Activated naive CD8-positive, alpha-beta T cell treated with anti-CD3 and anti-CD28 coated beads, Interleukin-2, amount 50 U/mL, for 16 hours (primary cell): Measurements from ENCODE around the gene MT1M.

Experiments used
- DNase-seq: peaks from one replicate; pipeline ENCODE4 v3.0.0-alpha.2; 2020; ENCODE audit warnings: low read depth, low spot score

Gene MT1M

DNA sequence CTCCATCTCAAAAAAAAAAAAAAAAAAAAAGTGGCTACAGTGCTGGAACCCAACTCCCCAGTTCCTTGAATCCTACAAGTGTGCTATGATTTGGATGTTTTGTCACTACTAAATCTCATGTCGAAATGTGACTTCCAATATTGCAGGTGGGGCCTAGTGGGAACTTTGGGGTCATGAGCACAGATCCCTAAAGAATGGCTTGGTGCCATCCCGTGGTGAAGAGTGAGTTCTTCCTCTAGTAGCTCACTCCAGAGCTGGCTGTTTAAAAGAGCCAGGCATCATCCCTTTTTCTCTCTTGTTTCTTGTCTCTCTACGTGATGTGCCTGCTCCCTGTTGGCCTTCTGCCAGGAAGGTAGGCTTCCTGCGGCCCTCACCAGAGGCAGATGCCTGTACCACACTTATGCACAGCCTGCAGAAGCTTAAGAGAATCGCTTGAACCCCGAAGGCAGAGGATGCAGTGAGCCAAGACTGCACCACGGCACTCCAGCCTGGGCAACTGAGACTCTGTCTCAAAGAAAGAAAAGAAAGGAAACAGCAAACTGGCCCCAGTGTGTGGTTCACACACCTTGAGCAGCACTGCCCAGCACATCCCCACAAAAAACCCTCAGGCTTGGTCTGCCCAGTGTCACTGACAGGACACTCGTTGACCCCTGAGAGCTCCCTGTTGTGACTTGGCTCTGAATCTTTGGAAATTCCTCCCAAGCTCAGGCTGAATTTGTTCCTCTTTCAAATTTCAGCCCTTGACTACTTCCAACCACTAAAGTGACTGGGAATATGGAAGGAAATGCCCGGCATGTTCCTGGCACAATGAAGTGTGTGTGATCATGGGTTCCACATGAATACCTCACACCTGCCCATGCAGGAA is 3.7 kb upstream of the MT1M start:
- DNase-seq = no peak

DNA sequence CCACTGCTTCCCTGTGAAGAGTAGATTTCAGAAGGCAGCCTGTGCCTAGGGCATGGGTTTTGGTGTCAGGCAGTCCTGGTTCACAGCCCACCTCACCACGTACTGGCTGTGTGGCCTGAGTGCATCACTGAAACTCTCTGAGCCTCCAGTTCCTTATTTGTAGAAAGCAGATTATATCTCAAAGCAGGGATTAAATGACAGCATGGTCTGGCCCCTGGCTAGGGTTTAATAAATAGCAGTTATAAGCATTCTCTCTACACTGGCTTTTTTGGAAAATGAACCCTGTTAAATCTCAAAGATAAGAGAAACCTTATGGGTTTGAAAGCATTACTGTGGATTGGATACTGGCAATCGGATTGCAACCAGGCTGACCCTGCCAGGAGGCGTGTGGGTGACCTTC is 2.9 kb upstream of the MT1M start:
- no peak for DNase-seq

DNA sequence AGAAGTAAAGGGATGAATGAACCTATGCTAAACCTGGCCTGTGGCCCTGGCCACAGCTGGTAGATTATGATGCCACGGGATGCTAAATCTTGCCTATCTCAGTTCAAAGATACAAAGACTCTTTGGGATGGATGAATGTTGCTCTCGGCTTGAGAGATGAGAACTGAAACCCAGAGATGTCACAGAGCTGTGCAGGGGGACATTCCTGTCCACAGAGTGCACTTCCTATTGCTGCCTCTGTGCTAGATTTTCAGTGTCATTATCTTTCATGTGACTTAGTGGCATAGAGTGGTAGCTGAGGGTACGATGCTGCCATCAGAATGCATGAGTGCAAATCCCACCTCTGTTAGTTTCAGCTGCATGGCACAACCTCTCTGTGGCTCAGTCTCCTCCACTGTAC is 2.3 kb upstream of the MT1M start:
- DNase-seq = no peak

DNA sequence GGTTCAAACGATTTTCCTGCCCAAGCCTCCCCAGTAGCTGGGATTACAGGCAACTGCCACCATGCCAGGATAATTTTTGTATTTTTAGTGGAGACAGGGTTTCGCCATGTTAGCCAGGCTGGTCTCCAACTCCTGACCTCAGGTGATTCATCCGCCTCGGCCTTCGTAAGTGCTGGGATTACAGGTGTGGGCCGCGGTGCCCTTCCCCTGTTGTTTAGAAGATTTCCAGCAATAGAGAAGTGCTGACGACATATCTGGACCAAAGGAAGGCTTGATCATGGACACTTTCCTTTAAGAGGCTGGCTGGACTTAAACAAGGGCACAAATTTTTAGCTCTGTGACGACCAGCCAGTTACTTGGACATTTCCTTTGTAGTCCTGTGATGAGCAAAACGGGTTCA is 1.3 kb upstream of the MT1M start:
- no peak for DNase-seq

DNA sequence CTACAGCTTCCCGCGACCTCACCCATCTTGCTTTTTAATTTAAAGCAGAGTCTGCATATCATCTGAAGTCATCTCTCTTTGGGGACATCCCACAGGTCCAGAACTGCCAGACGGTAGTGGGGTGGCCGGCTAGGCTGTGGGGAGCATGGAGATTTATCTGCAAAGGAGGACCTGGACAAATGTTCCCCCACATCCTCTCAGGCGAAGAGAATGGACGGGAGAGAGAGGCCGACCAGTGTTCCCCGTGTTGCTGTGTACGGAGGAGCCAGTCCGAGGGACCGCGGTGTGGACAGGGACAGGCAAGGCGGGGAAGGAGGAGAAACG is 665 bp upstream of the MT1M start:
- no peak for DNase-seq

DNA sequence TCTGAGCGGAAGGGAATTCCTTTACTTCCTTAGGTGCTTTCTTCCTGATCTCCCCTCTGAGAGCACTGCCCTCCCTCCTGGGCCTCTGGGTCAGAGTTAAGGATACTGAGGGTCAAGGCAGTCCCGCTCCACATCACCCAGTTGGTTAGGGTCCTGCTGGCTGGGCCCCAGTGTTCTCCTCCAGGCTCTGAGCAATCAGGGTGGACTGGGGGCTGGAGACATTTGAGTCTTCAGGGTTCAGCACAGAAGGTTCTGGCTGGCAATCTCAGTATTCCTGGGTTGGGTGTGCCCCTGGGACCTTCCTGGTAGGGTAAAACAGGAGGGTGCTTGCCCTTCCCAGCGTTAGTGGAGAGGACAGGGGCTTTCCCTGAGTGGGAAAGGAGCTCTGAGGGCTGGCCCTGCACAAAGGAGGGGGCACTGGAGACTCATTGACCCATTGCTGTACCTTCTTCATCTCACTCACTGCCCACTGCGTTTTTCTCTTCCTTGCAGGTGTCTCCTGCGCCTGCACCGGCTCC is 448 bp downstream of the MT1M start:
- no peak for DNase-seq

DNA sequence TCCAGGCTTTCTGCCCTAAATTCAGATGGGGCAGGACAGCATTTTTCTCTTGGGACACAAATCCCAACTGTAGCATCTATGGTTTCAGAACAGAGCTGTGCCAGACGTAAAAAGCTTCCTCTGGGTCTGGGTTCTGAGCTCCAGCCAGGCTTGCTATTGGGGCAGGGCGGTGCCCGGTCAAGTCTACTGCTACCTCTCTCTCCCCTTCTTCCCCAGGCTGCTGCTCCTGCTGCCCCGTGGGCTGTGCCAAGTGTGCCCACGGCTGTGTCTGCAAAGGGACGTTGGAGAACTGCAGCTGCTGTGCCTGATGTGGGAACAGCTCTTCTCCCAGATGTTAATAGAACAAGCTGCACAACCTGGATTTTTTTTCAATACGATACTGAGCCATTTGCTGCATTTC is 1.1 kb downstream of the MT1M start:
- DNase-seq = no peak

DNA sequence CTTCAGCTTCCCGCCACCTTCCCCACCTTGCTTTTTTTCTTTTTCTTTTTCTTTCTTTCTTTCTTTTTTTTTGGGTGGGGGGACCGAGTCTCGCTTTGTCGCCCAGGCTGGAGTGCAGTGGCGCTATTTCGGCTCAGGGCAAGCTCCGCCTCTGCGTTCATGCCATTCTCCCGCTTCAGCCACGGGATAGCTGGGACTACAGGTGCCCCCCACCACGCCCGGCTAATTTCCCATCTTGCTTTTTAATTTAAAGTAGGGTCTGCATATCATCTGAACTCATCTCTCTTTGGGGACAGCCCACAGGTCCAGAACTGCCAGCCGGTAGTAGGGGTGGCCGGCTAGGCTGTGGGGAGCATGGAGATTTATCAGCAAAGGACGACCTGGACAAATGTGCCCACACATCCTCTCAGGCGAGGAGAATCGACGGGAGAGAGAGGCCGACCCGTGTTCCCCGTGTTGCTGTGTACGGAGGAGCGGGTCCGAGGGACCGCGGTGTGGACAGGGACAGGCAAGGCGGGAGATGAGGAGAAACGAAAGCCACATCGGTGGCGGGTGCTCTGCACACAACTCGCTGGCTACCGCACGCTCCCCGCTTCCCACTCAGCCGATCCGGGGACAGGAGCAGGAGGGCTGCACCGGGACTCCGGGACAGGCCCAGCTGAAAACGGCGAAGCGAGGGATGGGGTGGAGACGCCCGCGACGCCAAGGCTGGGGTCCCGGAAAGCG is 2.4 kb downstream of the MT1M start:
- DNase-seq = no peak

DNA sequence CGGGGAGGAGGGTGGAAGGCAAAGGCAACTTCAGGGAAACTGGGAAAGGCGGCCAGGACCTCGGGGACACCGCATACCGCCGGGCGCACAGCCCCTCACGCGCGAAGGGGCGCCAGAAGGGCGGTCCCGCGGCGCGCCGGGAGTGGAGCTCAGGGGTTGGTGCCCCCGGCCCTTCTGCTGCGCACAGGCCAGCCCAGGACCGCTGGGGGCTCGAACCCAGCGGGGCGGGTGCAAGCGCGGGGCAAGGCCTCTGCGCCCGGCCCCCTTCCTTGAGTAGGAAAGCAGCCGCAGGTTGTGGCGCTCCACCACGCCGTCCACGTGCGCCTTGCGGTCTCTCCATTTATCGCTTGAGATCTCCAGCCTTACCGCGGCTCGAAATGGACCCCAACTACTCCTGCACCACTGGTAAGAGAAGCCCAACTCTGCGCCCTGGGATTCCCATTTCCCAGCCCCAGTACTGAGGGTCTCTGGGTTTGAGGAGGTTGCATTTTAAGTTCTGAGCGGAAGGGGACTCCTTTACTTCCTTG is 3.0 kb downstream of the MT1M start:
- DNase-seq = no peak

DNA sequence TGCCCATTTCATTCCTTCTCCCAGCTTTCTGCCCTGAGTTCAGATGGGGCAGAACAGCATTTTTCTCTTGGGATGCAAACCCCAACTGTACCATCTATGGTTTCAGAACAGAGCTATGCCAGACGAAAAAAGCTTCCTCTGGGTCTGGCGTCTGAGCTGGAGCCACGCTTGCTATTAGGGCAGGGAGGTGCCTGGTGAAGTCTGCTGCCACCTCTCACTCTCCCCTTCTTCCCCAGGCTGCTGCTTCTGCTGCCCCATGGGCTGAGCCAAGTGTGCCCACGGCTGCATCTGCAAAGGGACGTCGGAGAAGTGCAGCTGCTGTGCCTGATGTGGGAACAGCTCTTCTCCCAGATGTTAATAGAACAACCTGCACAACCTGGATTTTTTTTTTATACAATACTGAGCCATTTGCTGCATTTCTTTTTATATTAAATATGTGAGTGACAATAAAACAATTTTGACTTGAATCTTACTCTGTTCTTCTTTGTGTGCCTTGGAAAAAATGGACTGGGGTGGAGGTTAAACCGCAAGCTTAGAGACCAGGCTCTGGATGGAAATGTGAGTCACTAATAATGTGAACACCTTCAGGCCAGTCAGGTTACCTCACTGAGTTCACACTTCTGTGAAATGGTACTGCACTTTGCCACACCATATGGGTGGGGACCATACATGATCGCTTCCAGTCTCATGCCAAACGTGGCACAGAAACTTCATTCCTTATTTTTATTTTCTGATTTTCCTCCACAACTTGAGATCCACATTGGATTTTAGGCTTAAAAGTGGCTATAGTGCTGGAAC is 4.4 kb downstream of the MT1M start:
- no peak for DNase-seq

DNA sequence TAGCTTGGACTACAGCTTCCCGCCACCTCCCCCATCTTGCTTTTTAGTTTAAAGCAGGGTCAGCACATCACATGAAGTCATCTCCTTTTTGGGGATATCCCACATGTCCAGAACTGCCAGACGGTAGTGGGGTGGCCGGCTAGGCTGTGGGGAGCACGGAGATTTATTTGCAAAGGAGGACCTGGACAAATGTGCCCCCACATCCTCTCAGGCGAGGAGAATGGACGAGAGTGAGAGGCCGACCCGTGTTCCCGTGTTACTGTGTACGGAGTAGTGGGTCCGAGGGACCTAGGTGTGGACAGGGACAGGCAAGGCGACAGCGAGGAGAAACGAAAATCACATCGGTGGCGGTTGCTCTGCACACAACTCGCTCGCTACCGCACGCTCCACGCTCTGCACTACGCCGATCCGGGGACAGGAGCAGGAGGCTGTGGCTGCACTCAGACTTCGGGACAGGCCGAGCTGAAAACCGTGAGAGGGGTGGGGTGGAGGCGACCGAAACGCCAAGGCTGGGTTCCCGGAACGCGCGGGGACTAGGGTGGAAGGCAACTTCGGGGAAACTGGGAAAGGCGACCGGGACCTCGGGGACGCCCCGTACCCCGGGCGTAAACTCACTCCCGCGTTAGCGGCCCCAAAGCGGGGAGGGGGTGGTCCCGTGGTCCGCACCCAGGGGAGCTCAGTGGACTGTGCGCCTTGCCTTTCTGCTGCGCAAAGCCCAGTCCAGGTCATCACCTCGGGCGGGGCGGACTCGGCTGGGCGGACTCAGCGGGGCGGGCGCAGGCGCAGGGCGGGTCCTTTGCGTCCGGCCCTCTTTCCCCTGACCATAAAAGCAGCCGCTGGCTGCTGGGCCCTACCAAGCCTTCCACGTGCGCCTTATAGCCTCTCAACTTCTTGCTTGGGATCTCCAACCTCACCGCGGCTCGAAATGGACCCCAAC is 5.6 kb downstream of the MT1M start, which contains the start of gene MT1A:
MT1A (plus strand) TSS at position 853 of the 937 bp plus-strand sequence; CDS start at position 926, 73 bp downstream.
- DNase-seq = no peak

DNA sequence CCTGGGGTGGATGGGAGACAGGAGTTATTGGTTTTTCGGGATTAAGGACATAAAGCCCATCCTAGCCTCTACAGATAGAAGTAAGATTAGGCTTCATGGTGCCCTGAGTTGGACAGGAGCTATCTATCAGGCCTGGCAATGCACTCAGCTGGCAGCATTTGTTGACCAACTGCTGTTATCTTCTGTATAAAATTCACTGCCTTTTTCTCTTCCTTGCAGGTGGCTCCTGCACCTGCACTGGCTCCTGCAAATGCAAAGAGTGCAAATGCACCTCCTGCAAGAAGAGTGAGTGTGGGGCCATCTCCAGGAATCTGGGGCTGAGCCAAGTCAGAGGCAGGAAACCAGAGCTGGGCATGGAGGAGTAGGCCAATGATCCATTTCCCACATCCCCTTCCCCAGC is 6.6 kb downstream of the MT1M start:
- no peak for DNase-seq

DNA sequence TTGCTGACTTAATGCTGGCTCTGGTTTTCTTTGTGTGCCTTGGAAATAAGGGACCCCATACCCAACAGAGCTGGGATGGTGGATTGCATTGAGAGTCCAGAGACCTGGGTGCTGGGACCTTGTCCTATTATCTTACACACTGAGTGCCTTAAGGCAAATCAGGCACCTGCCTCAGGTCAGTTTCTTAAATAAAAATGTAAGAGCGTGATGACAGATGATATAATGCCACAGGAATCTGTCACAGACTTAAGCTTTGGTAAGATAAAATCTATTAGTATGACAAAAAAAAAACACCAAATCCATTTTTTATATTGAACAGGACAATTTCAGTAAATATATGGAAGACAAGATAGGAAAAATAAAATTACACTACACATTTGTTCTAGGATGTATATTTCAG is 7.6 kb downstream of the MT1M start:
- DNase-seq = no peak

DNA sequence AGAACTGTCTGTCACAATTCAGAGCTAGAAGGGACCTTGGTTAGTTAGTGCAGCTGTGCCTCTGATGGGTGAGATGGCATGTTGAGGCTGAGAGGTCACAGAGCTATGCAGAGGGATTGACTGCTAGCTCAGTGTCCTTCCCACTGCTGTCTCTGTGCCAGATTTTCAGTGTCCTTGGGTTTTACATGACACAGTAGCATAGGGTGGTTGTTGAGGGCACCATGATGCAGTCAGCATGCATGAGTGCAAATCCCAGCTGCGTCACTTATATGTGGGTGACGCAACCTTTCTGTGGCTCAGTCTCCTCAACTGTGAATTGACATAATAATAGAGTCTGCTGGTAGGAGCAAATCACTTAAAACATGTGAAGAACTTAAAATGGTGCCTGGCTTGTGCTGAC is 8.7 kb downstream of the MT1M start:
- DNase-seq = no peak

DNA sequence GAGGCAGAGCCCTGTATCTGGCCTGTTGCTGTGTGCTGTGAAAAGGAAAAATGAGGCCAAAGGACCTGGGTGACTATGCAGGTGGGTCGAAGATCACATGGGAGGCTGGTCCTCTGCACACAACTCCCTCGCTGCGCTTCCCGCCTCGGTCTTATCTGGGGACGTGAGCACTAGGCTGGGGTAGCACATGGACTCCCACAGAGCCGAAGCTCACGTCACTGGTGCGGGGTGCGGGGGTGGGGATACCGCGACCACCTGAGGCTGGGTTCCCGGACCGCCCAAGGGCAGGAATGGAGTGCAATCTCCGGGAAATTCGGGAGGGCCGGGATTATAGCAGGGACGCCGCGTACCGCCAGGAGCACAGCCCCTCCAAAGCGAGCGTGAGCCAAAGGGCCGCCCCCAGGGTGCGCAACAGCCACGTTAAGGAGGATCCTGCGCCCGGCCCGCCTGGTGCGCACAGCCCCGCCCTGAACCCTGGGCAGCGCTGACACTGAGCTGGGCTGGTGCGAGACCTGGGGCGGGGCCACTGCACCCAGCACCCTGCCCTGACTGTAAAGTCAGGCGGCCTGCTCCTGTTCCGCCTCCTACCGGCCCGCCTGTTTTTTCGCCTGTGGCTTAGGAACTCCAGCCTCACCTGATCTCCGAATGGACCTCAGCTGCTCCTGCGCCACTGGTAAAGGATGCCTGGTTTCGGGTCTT is 10.8 kb downstream of the MT1M start:
- DNase-seq = peak; percentile 53

DNA sequence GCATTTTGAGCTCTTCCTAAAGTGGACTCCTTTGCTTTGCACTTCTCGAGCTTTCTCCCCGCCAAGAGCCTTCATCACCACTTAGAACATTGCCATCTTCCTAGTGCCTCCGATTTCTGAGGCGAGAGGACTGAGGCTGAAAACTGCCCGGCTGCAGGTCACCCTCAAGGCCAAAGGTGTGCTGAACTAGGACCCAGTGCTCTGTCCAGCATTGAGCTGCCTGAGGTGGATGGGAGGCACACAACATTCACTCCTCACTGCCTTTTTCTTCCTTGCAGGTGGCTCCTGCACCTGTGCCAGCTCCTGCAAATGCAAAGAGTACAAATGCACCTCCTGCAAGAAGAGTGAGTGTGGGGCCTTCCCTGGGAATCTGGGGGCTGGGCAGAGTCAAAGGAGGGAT is 11.4 kb downstream of the MT1M start:
- DNase-seq = no peak

DNA sequence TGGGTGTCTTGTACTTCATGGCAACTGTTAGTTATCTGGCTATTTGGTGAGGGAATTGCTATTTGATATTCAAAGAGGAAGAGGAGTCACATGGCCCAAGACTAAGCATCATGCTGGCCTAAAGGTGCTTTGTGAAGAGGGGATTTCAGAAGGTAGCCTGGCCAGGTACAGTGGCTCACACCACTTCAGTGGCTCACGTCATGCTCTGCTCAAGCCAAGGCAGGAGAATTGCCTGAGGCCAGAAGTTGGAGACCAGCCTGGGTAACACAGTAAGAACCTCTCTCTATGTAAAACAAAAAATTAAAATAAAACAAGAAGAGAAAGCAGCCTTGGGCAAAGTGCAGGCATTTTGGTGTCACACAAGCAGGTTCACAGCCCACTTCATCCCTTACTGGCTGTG is 12.9 kb downstream of the MT1M start:
- DNase-seq = no peak

DNA sequence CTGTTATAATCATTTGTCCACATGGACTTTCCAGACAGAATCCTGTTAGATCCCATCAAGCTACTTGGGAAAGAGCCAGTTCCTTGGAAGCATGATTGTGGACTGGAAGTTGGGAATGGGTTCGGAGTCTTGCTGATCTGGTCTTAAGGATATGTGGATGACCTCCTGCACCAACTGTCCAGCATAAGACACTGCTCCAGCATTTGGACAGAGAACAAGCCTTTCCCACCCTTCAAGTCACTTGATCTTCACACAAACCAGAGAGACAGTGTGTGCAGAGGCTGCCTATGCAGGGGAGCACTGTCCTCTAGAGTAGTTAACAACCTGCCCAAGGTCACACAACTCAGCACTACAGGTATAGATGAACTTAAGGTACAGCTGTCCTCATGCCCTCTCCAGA is 13.4 kb downstream of the MT1M start:
- no peak for DNase-seq

DNA sequence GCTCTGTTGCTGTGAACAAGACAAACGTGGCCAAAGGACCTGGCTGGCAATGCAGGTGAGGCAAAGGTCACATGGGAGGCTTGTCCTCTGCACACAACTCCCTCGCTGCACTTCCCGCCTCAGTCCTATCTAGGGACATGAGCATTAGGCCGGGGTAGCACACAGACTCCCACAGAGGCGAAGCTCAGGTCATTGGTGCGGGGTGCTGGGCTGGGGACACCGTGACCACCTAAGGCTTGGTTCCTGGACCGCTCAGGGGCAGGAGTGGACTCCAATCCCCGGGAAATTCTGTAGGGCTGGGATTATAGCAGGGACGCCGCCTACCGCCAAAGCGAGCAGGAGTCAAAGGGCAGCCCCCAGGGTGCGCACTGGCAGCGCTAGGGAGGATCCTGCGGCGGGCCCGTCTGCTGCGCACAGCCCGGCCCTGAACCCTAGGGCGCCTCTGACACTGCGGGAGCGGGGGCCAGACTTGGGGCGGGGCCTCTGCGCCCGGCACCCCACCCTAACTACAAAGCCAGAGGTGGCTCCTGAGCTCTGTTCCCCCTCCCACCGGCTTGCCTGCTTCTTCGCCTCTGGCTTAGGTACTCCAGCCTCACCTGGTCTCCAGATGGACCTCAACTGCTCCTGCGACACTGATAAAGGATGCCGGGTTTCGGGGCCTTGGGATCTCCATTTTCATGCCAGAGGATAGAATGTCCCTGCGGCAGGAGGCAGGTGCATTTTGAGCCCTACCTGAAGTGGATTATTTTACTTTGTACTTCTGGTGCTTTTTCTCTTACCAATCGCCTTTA is 15.4 kb downstream of the MT1M start:
- DNase-seq = no peak
